Neural crest cell (in vitro differentiated cells): Measurements from ENCODE around the gene DAZL. TPM values are rescaled to one million over a fixed set of nuclear protein-coding genes. Genes with fewer than 3 reads are reported as not detected.

Experiments used
- DNase-seq: peaks from one replicate; pipeline ENCODE4 v3.0.0; 2021; ENCODE audit warnings: low read depth, mixed read lengths, low spot score
- H3K27ac Mint-ChIP-seq: one replicate; pipeline ENCODE4 v1.8.0; 2021; ENCODE audit warnings: mild to moderate bottlenecking, mixed read lengths; ENCODE audit not compliant: unreplicated experiment
- H3K27me3 Mint-ChIP-seq: 2 replicates; pipeline ENCODE4 v1.8.0; 2021; ENCODE audit warnings: low read depth, mild to moderate bottlenecking, mixed read lengths
- H3K36me3 Mint-ChIP-seq: 2 replicates; pipeline ENCODE4 v1.8.0; 2021; ENCODE audit warnings: low read depth, mild to moderate bottlenecking, mixed read lengths
- H3K4me1 Mint-ChIP-seq: 2 replicates; pipeline ENCODE4 v1.8.0; 2021; ENCODE audit warnings: mixed read lengths
- H3K4me3 Mint-ChIP-seq: one replicate; pipeline ENCODE4 v1.8.0; 2021; ENCODE audit warnings: mild to moderate bottlenecking, mixed read lengths
- H3K9me3 Mint-ChIP-seq: 2 replicates; pipeline ENCODE4 v1.8.0; 2021; ENCODE audit warnings: mixed read lengths
- total RNA-seq: library from RNA; stranded (reverse); gene quantifications from 2 replicates; pipeline ENCODE4 v1.2.1, GENCODE V29; 2021
- TF ChIP-seq, protein P1 (sequence below): fragments of 200-600 bp; sonication (generic); conservative IDR thresholded peaks from 2 replicates; pipeline ENCODE4 v1.5.0; 2021; ENCODE audit warnings: antibody characterized with exemption, mild to moderate bottlenecking

The DAZL gene
- total RNA-seq, 1 donor from 2014 or later: not detected

DNA sequence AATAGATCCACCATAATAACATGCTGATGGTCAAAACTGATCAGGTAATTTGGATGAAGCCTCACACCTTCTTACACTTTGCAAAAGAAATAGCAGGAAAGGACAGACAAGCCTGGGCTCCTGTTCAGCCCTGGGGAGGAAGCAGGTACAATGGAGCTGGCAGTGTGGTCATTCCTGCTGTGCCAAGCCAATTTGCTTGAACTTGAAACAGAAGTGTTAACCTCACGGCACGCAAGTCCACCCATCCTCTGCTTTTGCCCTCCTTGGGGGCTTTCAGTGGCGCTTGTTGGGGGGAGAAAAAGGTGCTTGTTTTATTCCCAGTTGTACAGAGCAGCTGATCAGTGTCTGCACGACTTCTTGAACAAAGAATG is 54.9 kb downstream of the DAZL start:
- peaks cover 2% of the 10 kb centered on the region for H3K27me3 Mint-ChIP-seq
- no peaks in the 10 kb centered on the region for H3K9me3 Mint-ChIP-seq
- no peaks in the 10 kb centered on the region for H3K36me3 Mint-ChIP-seq
- H3K27ac Mint-ChIP-seq: no peak overlapping the region
- no peak for DNase-seq
- H3K4me3 Mint-ChIP-seq: no peak overlapping the region
- TF ChIP-seq, protein P1, sequence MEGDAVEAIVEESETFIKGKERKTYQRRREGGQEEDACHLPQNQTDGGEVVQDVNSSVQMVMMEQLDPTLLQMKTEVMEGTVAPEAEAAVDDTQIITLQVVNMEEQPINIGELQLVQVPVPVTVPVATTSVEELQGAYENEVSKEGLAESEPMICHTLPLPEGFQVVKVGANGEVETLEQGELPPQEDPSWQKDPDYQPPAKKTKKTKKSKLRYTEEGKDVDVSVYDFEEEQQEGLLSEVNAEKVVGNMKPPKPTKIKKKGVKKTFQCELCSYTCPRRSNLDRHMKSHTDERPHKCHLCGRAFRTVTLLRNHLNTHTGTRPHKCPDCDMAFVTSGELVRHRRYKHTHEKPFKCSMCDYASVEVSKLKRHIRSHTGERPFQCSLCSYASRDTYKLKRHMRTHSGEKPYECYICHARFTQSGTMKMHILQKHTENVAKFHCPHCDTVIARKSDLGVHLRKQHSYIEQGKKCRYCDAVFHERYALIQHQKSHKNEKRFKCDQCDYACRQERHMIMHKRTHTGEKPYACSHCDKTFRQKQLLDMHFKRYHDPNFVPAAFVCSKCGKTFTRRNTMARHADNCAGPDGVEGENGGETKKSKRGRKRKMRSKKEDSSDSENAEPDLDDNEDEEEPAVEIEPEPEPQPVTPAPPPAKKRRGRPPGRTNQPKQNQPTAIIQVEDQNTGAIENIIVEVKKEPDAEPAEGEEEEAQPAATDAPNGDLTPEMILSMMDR: no peak
- H3K4me1 Mint-ChIP-seq: peaks cover 14% of the 10 kb centered on the region

DNA sequence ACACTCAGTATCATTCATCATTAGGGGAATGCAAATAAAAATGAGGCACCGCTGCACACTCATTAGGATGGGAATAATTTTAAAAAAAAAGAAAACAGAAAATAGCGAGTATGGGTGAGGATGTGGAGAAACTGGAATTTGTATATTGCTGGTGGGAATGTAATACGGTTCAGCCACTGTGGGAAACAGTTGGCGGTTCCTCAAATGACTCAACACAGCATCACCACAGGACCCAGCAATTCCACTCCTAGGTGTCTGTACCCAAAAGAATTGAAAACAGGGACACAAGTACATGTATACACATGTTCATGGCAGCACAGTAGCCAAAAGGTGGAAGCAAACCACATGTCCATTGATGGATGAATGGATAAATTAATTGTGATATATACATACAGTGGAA is 56.5 kb downstream of the DAZL start:
- Mint-ChIP-seq H3K27ac (no peak overlapping the region), H3K4me1 (peaks cover 15% of the 10 kb centered on the region), H3K36me3 (no peaks in the 10 kb centered on the region), H3K9me3 (no peaks in the 10 kb centered on the region), H3K4me3 (no peak overlapping the region), H3K27me3 (peaks cover 2% of the 10 kb centered on the region)
- TF ChIP-seq, protein P1: no peak
- no peak for DNase-seq

DNA sequence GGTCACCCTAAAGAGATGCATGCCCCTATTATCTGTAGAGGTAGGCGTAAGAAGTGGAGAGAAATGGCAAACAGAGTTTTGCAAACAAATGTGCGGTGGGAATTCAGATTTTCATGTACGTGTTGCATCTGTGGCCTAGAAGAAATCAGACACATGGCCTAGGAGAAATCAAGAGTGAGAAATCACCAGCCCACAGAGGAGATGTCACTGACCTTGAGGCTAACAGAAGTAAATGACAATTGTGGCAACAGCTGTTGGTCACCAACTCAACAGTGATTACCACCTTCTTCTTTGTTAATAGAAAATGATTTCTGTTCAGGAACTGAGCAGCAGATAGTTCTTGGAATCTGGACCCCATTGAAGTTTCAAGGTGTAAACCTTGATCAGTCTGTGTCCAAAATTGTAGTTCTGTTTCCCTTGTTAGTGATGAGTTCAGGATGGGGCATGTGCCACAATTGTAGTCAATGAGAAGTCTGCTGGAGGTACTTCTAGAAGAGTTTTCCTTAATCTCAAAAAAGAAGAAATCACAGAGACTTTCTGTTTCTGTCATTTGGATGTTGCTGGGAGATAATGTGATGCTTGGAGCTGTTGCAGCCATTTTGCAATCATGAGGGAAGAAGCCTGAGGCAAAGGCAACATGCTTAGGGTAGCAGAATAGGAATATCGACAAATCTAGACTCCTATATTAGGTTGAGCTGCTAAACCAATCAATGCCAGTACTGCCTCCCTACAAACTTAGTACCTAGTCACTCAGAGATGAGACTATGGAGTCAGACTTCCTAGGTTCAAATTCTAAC is 57.5 kb downstream of the DAZL start:
- Mint-ChIP-seq H3K36me3 (no peaks in the 10 kb centered on the region), H3K27ac (no peak overlapping the region), H3K4me3 (no peak overlapping the region), H3K9me3 (no peaks in the 10 kb centered on the region), H3K4me1 (peaks cover 15% of the 10 kb centered on the region), H3K27me3 (peaks cover 2% of the 10 kb centered on the region)
- DNase-seq: no peak
- TF ChIP-seq, protein P1: no peak

DNA sequence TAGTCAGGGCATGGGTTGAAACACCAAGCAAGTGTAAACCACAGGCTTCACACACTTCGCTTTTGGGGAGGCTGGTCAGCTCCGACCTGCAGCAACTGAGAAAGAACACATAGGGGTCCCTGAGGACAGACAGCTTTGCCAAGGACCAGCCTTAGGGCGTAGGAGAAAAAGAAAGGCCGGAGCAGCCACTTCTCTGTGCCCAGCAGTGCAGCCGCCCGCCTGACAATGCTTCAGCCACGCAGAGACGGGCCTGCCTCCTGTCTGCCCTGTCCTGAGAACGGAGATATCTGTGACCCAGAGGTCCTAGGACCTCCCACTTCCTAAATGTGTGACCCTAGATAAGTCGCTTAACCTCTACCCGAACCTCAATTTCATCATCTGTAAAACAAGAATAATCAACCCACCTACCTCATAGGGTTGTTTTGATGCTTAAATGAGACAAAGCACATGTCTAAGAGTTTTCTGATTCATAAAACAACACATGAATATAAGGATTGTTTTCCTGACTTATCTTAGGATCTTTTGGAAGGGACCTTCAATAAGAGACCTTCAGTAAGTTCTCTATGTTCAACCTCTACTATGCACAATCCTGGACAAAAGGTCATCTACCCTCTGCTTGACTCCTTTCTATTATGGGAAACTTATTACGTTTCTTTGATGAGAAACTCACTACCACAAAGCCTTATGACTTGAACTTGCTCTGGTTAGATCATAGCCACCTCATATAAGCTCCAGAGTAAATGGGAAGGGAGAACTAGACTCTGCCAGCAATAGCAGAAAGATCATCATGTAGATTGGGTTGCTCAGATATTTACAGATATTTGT is 58.8 kb downstream of the DAZL start:
- Mint-ChIP-seq H3K27me3 (peaks cover 10% of the 10 kb centered on the region), H3K4me1 (peaks cover 15% of the 10 kb centered on the region), H3K4me3 (no peak overlapping the region), H3K9me3 (no peaks in the 10 kb centered on the region), H3K36me3 (no peaks in the 10 kb centered on the region), H3K27ac (no peak overlapping the region)
- TF ChIP-seq, protein P1: no peak
- DNase-seq: no peak

DNA sequence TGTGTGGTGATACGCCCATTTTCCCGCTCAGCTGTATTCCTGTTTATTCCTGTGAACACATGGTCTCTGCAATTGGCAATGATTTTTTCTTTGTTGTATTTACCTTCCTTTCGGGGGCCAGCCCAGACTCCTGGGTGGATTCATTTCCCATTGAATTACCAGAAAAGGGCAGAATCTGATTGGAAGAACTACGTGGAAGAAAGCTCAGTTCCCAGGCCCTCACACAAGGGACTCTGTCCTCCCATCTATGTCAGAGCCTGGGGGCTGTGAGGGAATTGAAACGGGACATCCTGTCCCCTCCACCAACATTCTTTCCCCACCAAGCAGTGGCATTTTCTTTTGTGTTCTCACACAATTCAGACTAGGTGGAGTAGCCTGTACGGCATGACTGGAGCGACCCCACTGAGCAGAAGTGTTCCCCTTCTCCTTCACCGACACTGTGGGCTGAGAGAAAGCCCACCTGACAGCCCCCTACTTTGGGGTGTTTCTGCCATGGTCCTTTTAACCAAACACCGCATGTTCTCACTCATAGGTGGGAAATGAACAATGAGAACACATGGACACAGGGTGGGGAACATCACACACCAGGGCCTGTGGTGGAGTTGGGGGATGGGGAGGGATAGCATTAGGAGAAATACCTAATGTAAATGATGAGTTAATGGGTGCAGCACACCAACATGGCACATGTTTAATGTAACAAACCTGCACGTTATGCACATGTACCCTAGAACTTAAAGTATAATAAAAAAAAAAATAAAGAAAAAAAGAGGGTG is 59.6 kb downstream of the DAZL start:
- no peaks in the 10 kb centered on the region for H3K9me3 Mint-ChIP-seq

More for the DNA sequence above, 59.6 kb downstream of the DAZL start:
- Mint-ChIP-seq H3K27me3 (peaks cover 14% of the 10 kb centered on the region), H3K36me3 (no peaks in the 10 kb centered on the region), H3K27ac (no peak overlapping the region), H3K4me1 (peaks cover 10% of the 10 kb centered on the region), H3K4me3 (no peak overlapping the region)
- TF ChIP-seq, protein P1: no peak
- DNase-seq: no peak
